GM23338 (cell line): Measurements from ENCODE around the gene FUT3. TPM values are rescaled to one million over a fixed set of nuclear protein-coding genes. Genes with fewer than 3 reads are reported as not detected.

Experiments used
- ATAC-seq: fragments of 200-7000 bp; cut with Tn5 transposase; 3 replicates; pipeline ENCODE4 v1.9.1; 2020
- DNase-seq: peaks from one replicate; pipeline ENCODE4 v3.0.0-alpha.2; 2015; ENCODE audit warnings: low spot score
- H2AFZ ChIP-seq: fragments of 200-600 bp; sonication (generic); 2 replicates; pipeline ENCODE4 v1.8.0; 2016; ENCODE audit warnings: antibody characterized with exemption, mild to moderate bottlenecking, moderate library complexity
- H3F3A ChIP-seq: fragments of 200-600 bp; sonication (generic); replicated peaks from 2 replicates; pipeline ENCODE4 v1.8.0; 2017; ENCODE audit warnings: antibody characterized with exemption, mixed run types, low read depth
- H3K27ac ChIP-seq: fragments of 200-600 bp; sonication (generic); 2 replicates; pipeline ENCODE4 v1.6.1; 2016; ENCODE audit warnings: low read depth
- H3K27me3 ChIP-seq: fragments of 200-600 bp; sonication (generic); 2 replicates; pipeline ENCODE4 v1.8.0; 2016; ENCODE audit warnings: mild to moderate bottlenecking, mixed run types, moderate library complexity; ENCODE audit not compliant: insufficient read depth
- H3K36me3 ChIP-seq: fragments of 200-600 bp; sonication (generic); 2 replicates; pipeline ENCODE4 v1.8.0; 2016; ENCODE audit warnings: mild to moderate bottlenecking; ENCODE audit not compliant: insufficient read depth
- H3K4me1 ChIP-seq: fragments of 200-600 bp; sonication (generic); 2 replicates; pipeline ENCODE4 v1.8.0; 2016; ENCODE audit warnings: mild to moderate bottlenecking, moderate library complexity; ENCODE audit not compliant: insufficient read depth
- H3K4me2 ChIP-seq: fragments of 200-600 bp; sonication (generic); 2 replicates; pipeline ENCODE4 v1.7.1; 2017; ENCODE audit warnings: mixed run types
- H3K4me3 ChIP-seq: fragments of 200-600 bp; sonication (generic); 2 replicates; pipeline ENCODE4 v1.6.1; 2016; ENCODE audit warnings: mixed run types
- H3K79me2 ChIP-seq: fragments of 200-600 bp; sonication (generic); replicated peaks from 2 replicates; pipeline ENCODE4 v1.8.0; 2017; ENCODE audit warnings: mild to moderate bottlenecking; ENCODE audit not compliant: insufficient read depth
- H3K9me2 ChIP-seq: fragments of 200-600 bp; sonication (generic); 2 replicates; pipeline ENCODE4 v1.8.0; 2017; ENCODE audit not compliant: insufficient read depth
- H4K20me1 ChIP-seq: fragments of 200-600 bp; sonication (generic); replicated peaks from 2 replicates; pipeline ENCODE4 v1.8.0; 2017; ENCODE audit warnings: mild to moderate bottlenecking; ENCODE audit not compliant: insufficient read depth
- H3K27ac Mint-ChIP-seq: 2 replicates; pipeline ENCODE4 v1.8.0; 2020; ENCODE audit warnings: inconsistent platforms, mild to moderate bottlenecking, moderate library complexity, mixed read lengths
- H3K27me3 Mint-ChIP-seq: 3 replicates; pipeline ENCODE4 v1.8.0; 2022; ENCODE audit warnings: low read depth, mild to moderate bottlenecking, moderate library complexity, mixed read lengths, inconsistent platforms; ENCODE audit not compliant: insufficient read depth, poor library complexity
- H3K36me3 Mint-ChIP-seq: 3 replicates; pipeline ENCODE4 v1.8.0; 2021; ENCODE audit warnings: low read depth, mild to moderate bottlenecking, inconsistent platforms, moderate library complexity, mixed read lengths
- H3K4me1 Mint-ChIP-seq: 3 replicates; pipeline ENCODE4 v1.8.0; 2020; ENCODE audit warnings: mild to moderate bottlenecking, inconsistent platforms, mixed read lengths
- H3K4me3 Mint-ChIP-seq: 3 replicates; pipeline ENCODE4 v1.8.0; 2021; ENCODE audit warnings: moderate library complexity, mild to moderate bottlenecking, inconsistent platforms, mixed read lengths
- H3K9me3 Mint-ChIP-seq: 3 replicates; pipeline ENCODE4 v1.8.0; 2020; ENCODE audit warnings: moderate library complexity, mild to moderate bottlenecking, inconsistent platforms, mixed read lengths
- STAT1 ChIP-seq: IDR thresholded peaks from one replicate; pipeline ENCODE4 v1.6.1; 2016; ENCODE audit warnings: antibody characterized with exemption; ENCODE audit not compliant: unreplicated experiment
- polyA plus RNA-seq: library from polyadenylated mRNA; unstranded; fragments of >200 nt; fragmentation: Nextera tagmentation; extraction: Ambion mirVana; gene quantifications from 2 replicates; pipeline ENCODE4 v1.2.1, GENCODE V29; 2016
- total RNA-seq: library from RNA; depleted of rRNA; stranded (reverse); fragments of >200 nt; shearing (Covaris generic); gene quantifications from 2 replicates; pipeline ENCODE4 v1.2.3, GENCODE V29; 2014
- TF ChIP-seq, protein P1 (sequence below): fragments of 250-450 bp; sonication (Bioruptor Pico); IDR thresholded peaks from 2 replicates; pipeline ENCODE4 v1.5.0; 2020; ENCODE audit warnings: mild to moderate bottlenecking, moderate library complexity
- TF ChIP-seq, protein P2 (sequence below): IDR thresholded peaks from 2 replicates; pipeline ENCODE4 v1.6.1; 2016; ENCODE audit warnings: antibody characterized with exemption

Gene FUT3
- total and polyA plus RNA-seq, 2 experiments from 2014 or later = 0.45 TPM; not detected in 1

- TF ChIP-seq, protein P1, sequence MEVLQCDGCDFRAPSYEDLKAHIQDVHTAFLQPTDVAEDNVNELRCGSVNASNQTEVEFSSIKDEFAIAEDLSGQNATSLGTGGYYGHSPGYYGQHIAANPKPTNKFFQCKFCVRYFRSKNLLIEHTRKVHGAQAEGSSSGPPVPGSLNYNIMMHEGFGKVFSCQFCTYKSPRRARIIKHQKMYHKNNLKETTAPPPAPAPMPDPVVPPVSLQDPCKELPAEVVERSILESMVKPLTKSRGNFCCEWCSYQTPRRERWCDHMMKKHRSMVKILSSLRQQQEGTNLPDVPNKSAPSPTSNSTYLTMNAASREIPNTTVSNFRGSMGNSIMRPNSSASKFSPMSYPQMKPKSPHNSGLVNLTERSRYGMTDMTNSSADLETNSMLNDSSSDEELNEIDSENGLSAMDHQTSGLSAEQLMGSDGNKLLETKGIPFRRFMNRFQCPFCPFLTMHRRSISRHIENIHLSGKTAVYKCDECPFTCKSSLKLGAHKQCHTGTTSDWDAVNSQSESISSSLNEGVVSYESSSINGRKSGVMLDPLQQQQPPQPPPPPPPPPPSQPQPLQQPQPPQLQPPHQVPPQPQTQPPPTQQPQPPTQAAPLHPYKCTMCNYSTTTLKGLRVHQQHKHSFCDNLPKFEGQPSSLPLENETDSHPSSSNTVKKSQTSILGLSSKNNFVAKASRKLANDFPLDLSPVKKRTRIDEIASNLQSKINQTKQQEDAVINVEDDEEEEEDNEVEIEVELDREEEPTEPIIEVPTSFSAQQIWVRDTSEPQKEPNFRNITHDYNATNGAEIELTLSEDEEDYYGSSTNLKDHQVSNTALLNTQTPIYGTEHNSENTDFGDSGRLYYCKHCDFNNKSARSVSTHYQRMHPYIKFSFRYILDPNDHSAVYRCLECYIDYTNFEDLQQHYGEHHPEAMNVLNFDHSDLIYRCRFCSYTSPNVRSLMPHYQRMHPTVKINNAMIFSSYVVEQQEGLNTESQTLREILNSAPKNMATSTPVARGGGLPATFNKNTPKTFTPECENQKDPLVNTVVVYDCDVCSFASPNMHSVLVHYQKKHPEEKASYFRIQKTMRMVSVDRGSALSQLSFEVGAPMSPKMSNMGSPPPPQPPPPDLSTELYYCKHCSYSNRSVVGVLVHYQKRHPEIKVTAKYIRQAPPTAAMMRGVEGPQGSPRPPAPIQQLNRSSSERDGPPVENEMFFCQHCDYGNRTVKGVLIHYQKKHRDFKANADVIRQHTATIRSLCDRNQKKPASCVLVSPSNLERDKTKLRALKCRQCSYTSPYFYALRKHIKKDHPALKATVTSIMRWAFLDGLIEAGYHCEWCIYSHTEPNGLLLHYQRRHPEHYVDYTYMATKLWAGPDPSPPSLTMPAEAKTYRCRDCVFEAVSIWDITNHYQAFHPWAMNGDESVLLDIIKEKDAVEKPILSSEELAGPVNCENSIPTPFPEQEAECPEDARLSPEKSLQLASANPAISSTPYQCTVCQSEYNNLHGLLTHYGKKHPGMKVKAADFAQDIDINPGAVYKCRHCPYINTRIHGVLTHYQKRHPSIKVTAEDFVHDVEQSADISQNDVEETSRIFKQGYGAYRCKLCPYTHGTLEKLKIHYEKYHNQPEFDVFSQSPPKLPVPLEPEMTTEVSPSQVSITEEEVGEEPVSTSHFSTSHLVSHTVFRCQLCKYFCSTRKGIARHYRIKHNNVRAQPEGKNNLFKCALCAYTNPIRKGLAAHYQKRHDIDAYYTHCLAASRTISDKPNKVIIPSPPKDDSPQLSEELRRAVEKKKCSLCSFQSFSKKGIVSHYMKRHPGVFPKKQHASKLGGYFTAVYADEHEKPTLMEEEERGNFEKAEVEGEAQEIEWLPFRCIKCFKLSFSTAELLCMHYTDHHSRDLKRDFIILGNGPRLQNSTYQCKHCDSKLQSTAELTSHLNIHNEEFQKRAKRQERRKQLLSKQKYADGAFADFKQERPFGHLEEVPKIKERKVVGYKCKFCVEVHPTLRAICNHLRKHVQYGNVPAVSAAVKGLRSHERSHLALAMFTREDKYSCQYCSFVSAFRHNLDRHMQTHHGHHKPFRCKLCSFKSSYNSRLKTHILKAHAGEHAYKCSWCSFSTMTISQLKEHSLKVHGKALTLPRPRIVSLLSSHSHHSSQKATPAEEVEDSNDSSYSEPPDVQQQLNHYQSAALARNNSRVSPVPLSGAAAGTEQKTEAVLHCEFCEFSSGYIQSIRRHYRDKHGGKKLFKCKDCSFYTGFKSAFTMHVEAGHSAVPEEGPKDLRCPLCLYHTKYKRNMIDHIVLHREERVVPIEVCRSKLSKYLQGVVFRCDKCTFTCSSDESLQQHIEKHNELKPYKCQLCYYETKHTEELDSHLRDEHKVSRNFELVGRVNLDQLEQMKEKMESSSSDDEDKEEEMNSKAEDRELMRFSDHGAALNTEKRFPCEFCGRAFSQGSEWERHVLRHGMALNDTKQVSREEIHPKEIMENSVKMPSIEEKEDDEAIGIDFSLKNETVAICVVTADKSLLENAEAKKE (CRISPR knock-in tag) = no peak
Observed at GRCh38 chr19:5867201-5868136, 16.2 kb upstream of the FUT3 start (continued).

DNA sequence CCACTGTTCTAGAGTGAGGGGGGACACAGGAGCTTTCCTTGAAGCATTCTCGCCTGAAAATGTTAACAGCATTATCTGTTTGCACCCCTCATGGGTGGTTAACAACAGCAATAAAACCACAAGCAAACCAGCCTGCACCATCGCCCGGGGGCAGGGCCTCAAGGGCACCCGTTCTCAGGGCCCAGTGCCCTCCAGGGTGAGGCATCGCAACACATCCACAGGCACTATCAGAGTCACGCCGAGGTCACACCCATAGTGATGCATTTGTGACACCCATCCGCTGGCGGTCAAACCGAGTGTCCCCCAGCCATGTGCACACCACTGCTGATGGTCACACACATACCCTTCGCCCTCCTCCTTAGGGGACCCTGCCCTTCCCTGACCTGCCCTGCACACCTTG lies 14.5 kb upstream of the FUT3 start:
- Histone ChIP-seq H3F3A (no peaks in the 10 kb centered on the region), H2AFZ (no peak overlapping the region), H3K36me3 (no peaks in the 10 kb centered on the region), H3K9me2 (no peaks in the 10 kb centered on the region), H3K27ac (no peak overlapping the region), H3K4me3 (no peak overlapping the region), H4K20me1 (no peaks in the 10 kb centered on the region), H3K4me1 (no peaks in the 10 kb centered on the region), H3K4me2 (no peak overlapping the region), H3K27me3 (no peaks in the 10 kb centered on the region), H3K79me2 (no peaks in the 10 kb centered on the region)
- Mint-ChIP-seq H3K36me3 (no peaks in the 10 kb centered on the region; the same call in 2 of the 3 replicates), H3K9me3 (peaks cover 3% of the 10 kb centered on the region; the same call in 1 of the 3 replicates), H3K27ac (no peak overlapping the region), H3K4me3 (no peak overlapping the region), H3K27me3 (peaks cover 15% of the 10 kb centered on the region), H3K4me1 (no peaks in the 10 kb centered on the region)
- ATAC-seq = no peak
- DNase-seq = no peak
- no peak for TF ChIP-seq STAT1
- TF ChIP-seq, protein P2, sequence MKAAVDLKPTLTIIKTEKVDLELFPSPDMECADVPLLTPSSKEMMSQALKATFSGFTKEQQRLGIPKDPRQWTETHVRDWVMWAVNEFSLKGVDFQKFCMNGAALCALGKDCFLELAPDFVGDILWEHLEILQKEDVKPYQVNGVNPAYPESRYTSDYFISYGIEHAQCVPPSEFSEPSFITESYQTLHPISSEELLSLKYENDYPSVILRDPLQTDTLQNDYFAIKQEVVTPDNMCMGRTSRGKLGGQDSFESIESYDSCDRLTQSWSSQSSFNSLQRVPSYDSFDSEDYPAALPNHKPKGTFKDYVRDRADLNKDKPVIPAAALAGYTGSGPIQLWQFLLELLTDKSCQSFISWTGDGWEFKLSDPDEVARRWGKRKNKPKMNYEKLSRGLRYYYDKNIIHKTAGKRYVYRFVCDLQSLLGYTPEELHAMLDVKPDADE = no peak
